ENCODE measurements around the gene MEX3A. TPM values are rescaled to one million over a fixed set of nuclear protein-coding genes. Genes with fewer than 3 reads are reported as not detected.

The MEX3A gene
- polyA plus RNA-seq, 2 of the 4 experiments (the other 2 are of a cell fraction), result 1.8 to 4.9 TPM

DNA sequence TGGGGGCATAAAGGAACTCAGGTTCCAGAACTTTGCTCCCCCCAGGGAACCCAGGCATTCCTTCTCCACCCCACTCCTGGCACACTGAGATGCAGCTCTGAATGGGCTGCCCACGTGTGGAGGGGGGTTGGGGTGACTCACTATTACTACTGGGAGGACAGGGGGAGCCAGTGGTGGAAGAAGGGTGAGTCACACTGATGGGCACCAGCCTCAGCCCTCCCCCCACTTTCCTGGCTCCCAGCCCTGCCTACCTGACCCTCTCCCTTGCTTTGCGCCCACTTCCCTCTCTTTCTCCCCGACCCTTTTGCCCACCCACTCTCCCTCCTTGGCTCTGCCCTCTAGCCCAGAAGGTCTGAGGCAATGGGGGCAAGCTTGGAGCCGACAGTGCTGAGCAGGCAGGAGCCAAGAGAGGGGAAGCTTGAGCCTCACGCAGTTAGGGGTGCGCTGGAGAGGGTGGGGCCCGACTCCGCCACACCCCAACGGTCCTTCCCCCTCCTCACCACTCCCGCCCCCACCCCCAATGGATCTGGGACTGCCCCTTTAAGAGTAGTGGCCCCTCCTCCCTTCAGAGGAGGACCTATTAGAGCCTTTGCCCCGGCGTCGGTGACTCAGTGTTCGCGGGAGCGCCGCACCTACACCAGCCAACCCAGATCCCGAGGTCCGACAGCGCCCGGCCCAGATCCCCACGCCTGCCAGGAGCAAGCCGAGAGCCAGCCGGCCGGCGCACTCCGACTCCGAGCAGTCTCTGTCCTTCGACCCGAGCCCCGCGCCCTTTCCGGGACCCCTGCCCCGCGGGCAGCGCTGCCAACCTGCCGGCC, 32.0 kb upstream of the MEX3A start, which contains the start of gene LMNA (continued):
- TF ChIP-seq HMGXB4 (CRISPR knock-in tag; IDR thresholded peaks at IDR 0.05; ENCODE audit: borderline replicate concordance) (no peak), TFCP2L1 (CRISPR knock-in tag; IDR thresholded peaks at IDR 0.05) (peak; percentile 10; the same call in 1 of the 2 replicates), PBX3 (IDR thresholded peaks at IDR 0.05) (peak; percentile 81), BCL3 (IDR thresholded peaks at IDR 0.05) (peak; percentile 7; the same call in 2 of the 3 replicates), CHD4 (IDR thresholded peaks at IDR 0.05; ENCODE audit: borderline replicate concordance) (no peak), NR3C1 (IDR thresholded peaks at IDR 0.05) (no peak), CBX8 (IDR thresholded peaks at IDR 0.05) (no peak), E2F6 (IDR thresholded peaks at IDR 0.05; ENCODE audit: borderline replicate concordance, low read depth) (peak; percentile 19; the same call in 1 of the 2 replicates), RFX5 (IDR thresholded peaks at IDR 0.05) (no peak), HEYL (CRISPR knock-in tag; IDR thresholded peaks at IDR 0.05) (no peak), HOXB13 (CRISPR knock-in tag; IDR thresholded peaks at IDR 0.05; ENCODE audit: low read depth) (no peak), POLR2AphosphoS2 (conservative IDR thresholded peaks at IDR 0.05; ENCODE audit: low read length) (peak; percentile 81; the same call in 1 of the 2 replicates), MYC (IDR thresholded peaks at IDR 0.05; ENCODE audit: borderline replicate concordance, low read length) (peak; percentile 90), USF2 (IDR thresholded peaks at IDR 0.05) (peak; percentile 80), ESRRA (IDR thresholded peaks at IDR 0.05; ENCODE audit: borderline replicate concordance, low read length) (no peak), CHD2 (IDR thresholded peaks at IDR 0.05; ENCODE audit: low read length, partially characterized antibody) (no peak), MAFK (IDR thresholded peaks at IDR 0.05; ENCODE audit: partially characterized antibody) (peak; percentile 71), FOSB (CRISPR knock-in tag; IDR thresholded peaks at IDR 0.05) (no peak), ZNF302 (CRISPR knock-in tag; IDR thresholded peaks at IDR 0.05) (no peak), GATA3 (IDR thresholded peaks at IDR 0.05; ENCODE audit: borderline replicate concordance) (peak; percentile 73), POLR2A (IDR thresholded peaks at IDR 0.05; ENCODE audit: low read length) (peak; percentile 97), EHMT2 (IDR thresholded peaks at IDR 0.05; ENCODE audit: low read depth) (no peak), TP53 (CRISPR knock-in tag; IDR thresholded peaks at IDR 0.05) (no peak), RARB (CRISPR knock-in tag; IDR thresholded peaks at IDR 0.05) (no peak), HES2 (IDR thresholded peaks at IDR 0.05) (no peak), RNF2 (IDR thresholded peaks at IDR 0.05; ENCODE audit: borderline replicate concordance, low read depth) (no peak), SREBF2 (IDR thresholded peaks at IDR 0.05) (no peak), KDM5A (IDR thresholded peaks at IDR 0.05) (no peak), JUNB (IDR thresholded peaks at IDR 0.05) (peak; percentile 90), RCOR1 (IDR thresholded peaks at IDR 0.05; ENCODE audit: low read depth, low read length) (0 out of 2 replicates have a peak, but pooled peaks have one; percentile 48), HOXA7 (CRISPR knock-in tag; IDR thresholded peaks at IDR 0.05) (no peak), CEBPB (IDR thresholded peaks at IDR 0.05) (no peak; a peak in 1 of 4 replicates), ZC3H11A (IDR thresholded peaks at IDR 0.05) (no peak), HDAC2 (IDR thresholded peaks at IDR 0.05) (no peak)
- TF ChIP-seq, protein P1, sequence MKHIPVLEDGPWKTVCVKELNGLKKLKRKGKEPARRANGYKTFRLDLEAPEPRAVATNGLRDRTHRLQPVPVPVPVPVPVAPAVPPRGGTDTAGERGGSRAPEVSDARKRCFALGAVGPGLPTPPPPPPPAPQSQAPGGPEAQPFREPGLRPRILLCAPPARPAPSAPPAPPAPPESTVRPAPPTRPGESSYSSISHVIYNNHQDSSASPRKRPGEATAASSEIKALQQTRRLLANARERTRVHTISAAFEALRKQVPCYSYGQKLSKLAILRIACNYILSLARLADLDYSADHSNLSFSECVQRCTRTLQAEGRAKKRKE (CRISPR knock-in tag; IDR thresholded peaks at IDR 0.05; ENCODE audit: low read depth), result no peak
- TF ChIP-seq, protein P2, sequence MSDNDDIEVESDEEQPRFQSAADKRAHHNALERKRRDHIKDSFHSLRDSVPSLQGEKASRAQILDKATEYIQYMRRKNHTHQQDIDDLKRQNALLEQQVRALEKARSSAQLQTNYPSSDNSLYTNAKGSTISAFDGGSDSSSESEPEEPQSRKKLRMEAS (IDR thresholded peaks at IDR 0.05), result peak; percentile 98

All from A549 (cell line).